Medulla oblongata (tissue), 1 donor: ENCODE results near the gene SPEM1.

Experiments used
- DNase-seq: peaks from one replicate; pipeline ENCODE4 v3.0.0-alpha.2; 2015; ENCODE audit errors: extremely low spot score

Gene SPEM1

GRCh38 chr17:7440113-7440833 is 20.1 kb downstream of the SPEM1 start:
- peak; percentile 28 for DNase-seq

DNA sequence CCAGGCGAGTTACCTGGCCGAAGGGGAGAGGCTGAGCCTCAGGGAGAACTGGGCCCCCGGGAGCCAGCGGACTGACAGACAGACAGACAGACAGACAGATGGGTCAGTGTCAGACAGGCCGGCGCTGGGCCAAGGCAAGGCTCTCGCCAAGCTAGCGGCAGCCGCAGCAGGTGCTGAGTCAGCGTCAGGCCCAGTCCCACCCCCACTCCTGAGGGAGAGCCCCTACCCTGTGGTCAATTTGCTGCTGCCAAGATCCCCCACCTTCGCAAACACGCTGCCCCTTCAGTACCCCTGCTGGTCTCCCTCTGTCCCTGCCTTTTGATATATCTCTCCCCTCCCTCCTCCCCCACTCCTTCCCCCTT is 20.7 kb downstream of the SPEM1 start:
- no peak for DNase-seq

- no peak for DNase-seq
These were observed 21.1 kb downstream of the SPEM1 start for GRCh38 chr17:7441266-7441665.

GRCh38 chr17:7442142-7442541 is 22.0 kb downstream of the SPEM1 start:
- no peak for DNase-seq

- no peak for DNase-seq
These were observed 23.7 kb downstream of the SPEM1 start for GRCh38 chr17:7443499-7444485.

DNA sequence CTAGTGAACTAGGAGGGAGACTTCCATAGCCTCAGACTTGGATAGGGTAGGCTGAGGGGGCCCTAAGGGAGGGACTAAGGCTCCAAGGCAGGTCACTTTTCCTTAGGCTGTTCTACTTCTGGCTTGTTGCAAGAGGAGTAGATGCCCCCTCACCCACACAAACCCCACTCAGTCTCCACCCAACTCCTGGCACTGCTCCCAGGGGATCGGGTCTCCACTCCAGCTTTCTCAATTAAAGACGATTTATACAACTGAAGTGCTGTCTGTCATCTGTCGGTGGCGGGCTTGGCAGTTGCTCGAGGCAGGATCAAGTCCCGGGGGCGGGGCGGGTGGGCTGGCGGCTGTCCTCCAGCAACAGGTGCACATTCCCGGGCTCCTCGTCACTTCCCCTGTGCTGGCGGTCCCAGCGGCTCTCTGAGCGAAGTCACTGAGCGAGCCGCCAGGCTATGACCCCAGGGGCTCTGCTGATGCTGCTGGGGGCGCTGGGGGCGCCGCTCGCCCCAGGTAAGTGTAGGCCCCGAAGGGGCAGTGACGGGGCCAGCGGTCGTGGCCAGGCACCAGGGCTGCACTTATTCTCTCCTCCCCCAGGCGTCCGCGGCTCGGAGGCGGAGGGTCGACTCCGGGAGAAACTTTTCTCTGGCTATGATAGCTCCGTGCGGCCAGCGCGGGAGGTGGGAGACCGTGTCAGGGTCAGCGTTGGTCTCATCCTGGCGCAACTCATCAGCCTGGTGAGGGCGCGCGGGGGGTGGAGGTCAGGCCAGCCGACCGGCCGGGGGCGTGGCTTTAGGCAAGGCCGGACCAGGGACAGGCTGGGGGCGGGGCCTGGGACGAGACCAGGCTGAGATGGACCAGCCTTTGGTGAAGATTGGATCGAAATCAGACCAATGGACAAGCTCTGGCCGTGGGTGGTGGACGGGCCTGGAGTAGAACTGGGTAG is 24.8 kb downstream of the SPEM1 start, which contains the start of gene CHRNB1:
TSS of gene CHRNB1 (plus strand) at position 380 of the 937 bp plus-strand sequence. CDS start at position 447, 67 bp downstream.
- DNase-seq = peak; percentile 82

DNA sequence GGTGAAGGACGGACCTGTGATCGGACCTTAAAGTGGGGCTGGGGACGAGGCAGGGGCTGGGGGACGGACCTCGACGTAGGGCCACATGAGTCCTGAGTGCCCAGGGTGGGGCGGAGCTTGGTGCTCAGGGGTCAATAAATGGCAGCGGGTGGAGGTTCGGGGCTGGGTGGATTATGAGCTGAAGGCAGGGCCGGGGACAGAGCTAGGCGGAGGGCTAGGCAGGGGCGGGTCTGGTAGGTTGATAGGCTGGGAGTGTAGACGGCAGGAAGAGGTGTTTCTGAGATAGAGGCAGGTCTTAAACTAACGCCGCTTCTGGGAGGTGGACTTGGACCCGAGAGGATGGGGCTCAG is 25.5 kb downstream of the SPEM1 start:
- no peak for DNase-seq

GRCh38 chr17:7448461-7448860 is 28.3 kb downstream of the SPEM1 start:
- no peak for DNase-seq

- no peak for DNase-seq
These were observed 39.9 kb downstream of the SPEM1 start for GRCh38 chr17:7459961-7460545.

DNA sequence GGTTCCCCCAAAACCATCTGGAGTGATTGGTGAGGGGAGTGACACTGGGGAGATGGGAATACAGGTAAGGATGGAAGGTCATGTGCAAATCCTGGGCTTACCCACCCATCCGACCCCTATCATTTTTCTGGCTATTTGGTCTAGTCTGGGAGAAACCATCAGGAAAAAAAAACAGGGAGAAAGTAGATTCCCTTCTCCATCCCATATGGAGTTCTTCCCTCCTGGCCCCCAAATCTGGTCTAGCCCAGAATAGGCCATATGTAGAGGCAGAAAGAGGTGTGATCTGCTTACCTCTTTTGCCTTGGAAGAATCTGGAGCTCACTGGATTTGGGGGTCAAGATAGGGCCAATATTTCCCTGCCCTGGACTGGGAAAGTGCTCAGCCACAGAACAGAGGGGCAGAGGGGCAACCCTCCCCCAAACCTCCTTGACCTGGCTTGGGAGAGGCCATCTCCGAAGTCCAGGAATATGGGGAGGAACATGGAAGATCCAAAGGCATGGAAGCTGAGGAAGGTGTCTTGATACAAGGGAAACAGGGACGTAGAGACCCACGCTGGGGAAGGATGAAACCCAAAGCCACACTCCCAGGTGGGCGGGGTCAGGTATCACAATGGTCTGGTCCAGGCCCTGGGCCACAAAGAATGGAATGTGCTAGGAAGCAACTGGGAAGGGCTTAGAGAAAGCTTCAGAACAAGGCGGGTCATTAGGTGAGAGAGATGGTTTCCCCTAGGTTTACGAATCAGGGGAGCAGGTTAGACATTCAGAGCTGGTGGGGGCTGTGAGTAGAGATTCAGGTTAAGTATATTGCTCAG is 40.9 kb downstream of the SPEM1 start:
- DNase-seq = no peak

DNA sequence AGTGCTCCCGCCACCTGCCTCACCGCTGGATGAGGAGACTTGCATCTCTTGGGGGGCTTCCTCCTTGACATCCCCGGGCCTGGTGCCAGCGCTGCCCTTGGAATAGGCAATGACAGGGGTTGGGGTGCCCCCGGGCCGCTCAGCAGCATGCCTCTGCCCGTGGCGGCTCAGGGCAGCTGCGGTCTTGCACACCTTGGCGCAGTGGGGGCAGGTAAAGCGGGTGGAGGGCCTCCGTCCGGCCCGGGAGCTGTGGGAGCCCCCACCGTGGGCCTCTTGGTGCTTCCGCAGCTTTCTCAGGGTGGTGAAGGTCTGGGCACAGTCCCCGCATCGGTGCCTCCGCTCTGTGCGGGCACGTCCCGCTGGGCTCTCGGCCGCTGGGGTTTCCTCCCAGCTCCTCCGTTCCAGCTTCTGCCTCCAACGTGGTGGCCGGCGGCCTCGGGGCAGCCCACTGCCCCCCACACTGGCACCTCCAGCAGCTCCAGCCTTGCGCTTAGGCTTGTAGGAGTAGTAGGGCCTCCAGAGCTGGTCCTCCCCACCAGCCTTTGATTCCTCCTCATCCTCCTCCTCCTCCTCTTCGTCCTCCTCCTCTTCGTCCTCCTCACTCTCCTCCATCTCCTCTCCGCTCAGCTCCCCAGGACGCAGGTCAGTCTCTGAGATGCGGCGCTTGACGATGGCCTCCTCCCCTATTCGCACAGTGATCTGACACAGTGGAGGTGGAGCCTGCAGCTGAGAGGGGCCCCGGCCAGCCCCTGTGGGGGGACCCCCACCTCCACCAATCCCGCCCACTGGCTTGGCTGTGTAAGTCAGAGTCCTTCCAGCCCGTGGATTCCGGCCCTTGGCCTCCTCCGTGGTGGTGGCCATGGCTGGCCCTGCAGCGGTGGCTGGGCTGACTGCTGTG is 42.6 kb downstream of the SPEM1 start:
- no peak for DNase-seq

GRCh38 chr17:7463372-7463846 is 43.3 kb downstream of the SPEM1 start:
- DNase-seq = no peak

DNA sequence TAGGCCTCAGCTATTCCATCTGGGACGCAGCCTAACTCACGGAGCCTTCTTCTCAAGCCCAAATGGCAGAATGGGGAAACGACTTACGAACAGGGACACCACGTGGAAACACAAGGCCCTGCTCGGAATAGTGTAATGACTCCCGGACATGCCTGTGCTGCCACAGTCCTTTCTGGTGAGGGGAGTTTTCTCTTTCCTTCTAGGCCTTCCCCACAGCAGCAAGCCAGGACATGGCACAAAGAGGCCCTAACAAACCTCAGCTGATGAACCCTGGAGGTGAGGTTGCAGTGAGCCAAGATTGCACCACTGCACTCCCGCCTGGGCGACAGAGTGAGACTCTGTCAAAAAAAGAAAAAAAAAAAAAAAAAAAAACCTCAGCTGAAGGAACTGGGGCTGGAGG is 44.0 kb downstream of the SPEM1 start:
- DNase-seq = no peak

DNA sequence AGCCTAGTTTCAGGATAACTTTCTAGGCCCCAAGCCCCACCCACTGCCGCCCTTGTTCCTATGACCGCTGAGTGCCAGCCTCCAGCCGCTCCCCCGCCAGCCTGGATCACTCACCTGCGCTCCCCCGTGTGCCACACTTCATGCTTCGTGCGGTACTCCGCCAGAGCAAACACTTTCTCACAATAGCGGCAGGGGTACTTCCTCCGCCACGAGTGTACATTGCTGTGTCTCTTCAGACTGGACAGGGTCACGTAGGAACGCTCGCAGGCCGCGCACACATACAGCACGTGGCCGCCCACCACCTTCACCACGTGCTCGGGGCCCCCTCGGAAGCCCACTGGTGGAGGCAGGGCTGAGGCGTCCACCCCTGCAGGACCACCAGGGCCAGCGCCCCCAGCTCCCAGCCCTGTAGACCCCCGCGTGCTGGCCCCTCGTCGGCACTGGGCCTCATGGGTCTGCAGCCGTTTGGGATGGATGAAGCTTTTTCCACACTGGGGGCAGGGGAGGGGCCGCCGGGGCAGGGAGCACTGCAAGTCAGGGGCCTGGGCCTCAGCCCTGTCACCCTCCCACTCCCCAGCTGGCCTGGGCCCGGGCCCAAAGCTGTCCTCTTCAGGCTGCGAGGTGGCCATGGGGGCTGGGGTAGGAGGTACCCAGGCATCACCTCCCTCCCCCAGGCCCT is 45.6 kb downstream of the SPEM1 start:
- DNase-seq = no peak

GRCh38 chr17:7466318-7466638 is 46.2 kb downstream of the SPEM1 start:
- no peak for DNase-seq

DNA sequence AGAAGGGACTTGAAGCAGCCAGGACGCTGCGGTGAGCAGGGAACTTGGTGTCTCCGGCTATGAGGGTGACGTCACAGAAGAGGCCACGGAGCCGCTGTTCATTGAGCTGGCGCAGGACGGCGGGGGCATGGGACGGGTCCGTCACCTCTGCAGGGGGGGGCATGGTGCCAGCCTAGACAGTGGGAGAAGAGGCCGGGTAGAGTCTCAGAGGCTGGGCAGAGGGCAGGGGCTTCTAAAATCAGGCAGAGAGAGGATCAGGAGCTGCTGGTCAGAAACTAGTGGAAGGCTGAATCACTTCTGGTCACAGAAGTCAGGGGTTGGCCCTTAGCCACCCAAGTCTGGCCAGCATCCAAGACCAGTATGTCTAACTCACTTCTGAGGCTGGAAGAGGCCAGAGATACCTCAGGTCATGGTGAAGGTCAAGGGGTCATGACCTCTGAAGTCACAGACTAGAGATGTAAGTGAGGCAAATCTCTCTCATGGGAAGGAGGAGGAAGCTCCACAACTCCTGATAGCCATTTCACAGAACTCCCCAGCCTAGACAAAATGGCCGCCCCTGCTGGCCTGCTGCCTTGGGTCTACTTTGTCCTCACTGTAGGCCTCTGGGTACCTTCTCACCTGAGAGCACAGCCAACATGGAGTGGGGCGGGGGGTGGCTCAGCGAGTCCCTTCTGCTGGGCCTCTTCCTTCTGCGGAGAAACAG is 46.7 kb downstream of the SPEM1 start:
- no peak for DNase-seq

DNA sequence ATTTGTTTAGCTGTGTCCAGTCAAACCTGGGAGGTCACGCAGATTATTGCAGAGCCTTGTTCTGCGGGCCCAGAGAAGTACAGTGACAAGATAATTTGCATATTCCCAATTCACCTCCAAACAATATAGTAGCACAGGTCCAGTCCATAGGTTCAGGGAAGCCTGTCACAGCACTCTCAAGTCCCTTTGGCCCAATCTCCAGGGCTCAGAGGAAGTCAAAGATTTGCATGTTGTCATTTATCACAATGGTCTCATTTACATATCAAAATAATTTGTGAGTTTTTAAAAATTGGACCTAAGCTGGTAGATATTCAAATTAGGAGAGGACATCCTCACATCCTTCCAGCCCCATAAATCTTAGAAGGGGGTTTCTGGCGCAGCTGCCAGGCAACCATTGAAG is 47.4 kb downstream of the SPEM1 start:
- DNase-seq = no peak

DNA sequence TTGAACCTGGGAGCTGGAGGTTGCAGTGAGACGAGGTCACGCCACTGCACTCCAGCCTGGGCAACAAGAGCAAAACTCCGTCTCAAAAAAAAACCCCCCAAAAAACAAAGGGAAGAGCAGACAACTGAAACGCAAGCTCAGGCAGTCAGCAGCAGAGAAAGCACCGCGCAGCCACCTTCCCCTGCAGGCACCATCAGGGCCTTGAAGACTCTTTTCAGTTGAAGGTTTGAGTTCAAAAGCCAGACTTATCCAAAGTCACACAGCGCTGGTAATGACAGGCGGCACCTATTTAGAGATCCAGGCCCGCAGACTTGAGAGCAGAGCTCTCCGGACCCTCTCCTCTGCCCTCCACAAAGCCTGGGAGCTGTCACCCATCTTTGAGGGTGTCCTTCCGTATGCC is 48.2 kb downstream of the SPEM1 start:
- DNase-seq = no peak
